Measurements from ENCODE around the gene PIBF1.
A peak's percentile ranks its signal among the peaks of the same experiment; 100 is the strongest.
"Not testable (repeated sequence)": the region's sequence is repeated elsewhere in the genome, so short reads cannot be mapped to it uniquely, and the experiment has no call there.

PIBF1 gene

GRCh38 chr13:72820898-72821279 lies 39.0 kb downstream of the PIBF1 start:
- no peak for DNase-seq (ENCODE audit: low spot score)

GRCh38 chr13:72823081-72823480 lies 41.1 kb downstream of the PIBF1 start:
- no peak for DNase-seq (ENCODE audit: low spot score)

- DNase-seq (ENCODE audit: low spot score): no peak
These were observed 41.8 kb downstream of the PIBF1 start for GRCh38 chr13:72823724-72824123.

- no peak for DNase-seq (ENCODE audit: low spot score)
These were observed 52.7 kb downstream of the PIBF1 start for GRCh38 chr13:72834601-72835000.

- peak; percentile 46 for DNase-seq (ENCODE audit: low spot score)
These were observed 58.0 kb downstream of the PIBF1 start for GRCh38 chr13:72839831-72840426.

GRCh38 chr13:72842991-72843390 lies 61.1 kb downstream of the PIBF1 start:
- no peak for DNase-seq (ENCODE audit: low spot score)

- not testable (repeated sequence) for DNase-seq (ENCODE audit: low spot score)
These were observed 63.2 kb downstream of the PIBF1 start for GRCh38 chr13:72845148-72845547.

- DNase-seq (ENCODE audit: low spot score): no peak
These were observed 67.6 kb downstream of the PIBF1 start for GRCh38 chr13:72849571-72849970.

- no peak for DNase-seq (ENCODE audit: low spot score)
These were observed 69.2 kb downstream of the PIBF1 start for GRCh38 chr13:72850959-72851677.

- DNase-seq (ENCODE audit: low spot score): no peak
These were observed 69.7 kb downstream of the PIBF1 start for GRCh38 chr13:72851678-72852014.

GRCh38 chr13:72852207-72852606 lies 70.3 kb downstream of the PIBF1 start:
- DNase-seq (ENCODE audit: low spot score): no peak

- DNase-seq (ENCODE audit: low spot score): no peak
These were observed 71.1 kb downstream of the PIBF1 start for GRCh38 chr13:72853000-72853399.

- DNase-seq (ENCODE audit: low spot score): no peak
These were observed 82.4 kb downstream of the PIBF1 start for GRCh38 chr13:72864142-72865011.

GRCh38 chr13:72868229-72868628 lies 86.3 kb downstream of the PIBF1 start:
- DNase-seq (ENCODE audit: low spot score): no peak

- no peak for DNase-seq (ENCODE audit: low spot score)
These were observed 93.3 kb downstream of the PIBF1 start for GRCh38 chr13:72875233-72875632.

- DNase-seq (ENCODE audit: low spot score): no peak
These were observed 102.2 kb downstream of the PIBF1 start for GRCh38 chr13:72884101-72884500.

- no peak for DNase-seq (ENCODE audit: low spot score)
These were observed 104.5 kb downstream of the PIBF1 start for GRCh38 chr13:72886272-72887067.

- no peak for DNase-seq (ENCODE audit: low spot score)
These were observed 107.6 kb downstream of the PIBF1 start for GRCh38 chr13:72889495-72889894.

GRCh38 chr13:72890546-72890945 lies 108.6 kb downstream of the PIBF1 start:
- no peak for DNase-seq (ENCODE audit: low spot score)

GRCh38 chr13:72891423-72891822 lies 109.5 kb downstream of the PIBF1 start:
- no peak for DNase-seq (ENCODE audit: low spot score)

GRCh38 chr13:72896869-72897268 lies 114.9 kb downstream of the PIBF1 start:
- no peak for DNase-seq (ENCODE audit: low spot score)

GRCh38 chr13:72901546-72901945 lies 119.6 kb downstream of the PIBF1 start:
- DNase-seq (ENCODE audit: low spot score): not testable (repeated sequence)

All from kidney capillary endothelial cell (primary cell).